Neural progenitor cell (in vitro differentiated cells): Measurements from ENCODE around the gene PRR4.

ENCODE experiments used
- EZH2 ChIP-seq: fragments of 200-600 bp; sonication (generic); IDR thresholded peaks from 2 replicates; pipeline ENCODE4 v1.6.1; 2017; ENCODE audit warnings: antibody characterized with exemption, mild to moderate bottlenecking, moderate library complexity
- TF ChIP-seq, protein P1 (sequence below): fragments of 200-600 bp; sonication (generic); IDR thresholded peaks from 2 replicates; pipeline ENCODE4 v1.5.1; 2017; ENCODE audit warnings: antibody characterized with exemption, mild to moderate bottlenecking

DNA sequence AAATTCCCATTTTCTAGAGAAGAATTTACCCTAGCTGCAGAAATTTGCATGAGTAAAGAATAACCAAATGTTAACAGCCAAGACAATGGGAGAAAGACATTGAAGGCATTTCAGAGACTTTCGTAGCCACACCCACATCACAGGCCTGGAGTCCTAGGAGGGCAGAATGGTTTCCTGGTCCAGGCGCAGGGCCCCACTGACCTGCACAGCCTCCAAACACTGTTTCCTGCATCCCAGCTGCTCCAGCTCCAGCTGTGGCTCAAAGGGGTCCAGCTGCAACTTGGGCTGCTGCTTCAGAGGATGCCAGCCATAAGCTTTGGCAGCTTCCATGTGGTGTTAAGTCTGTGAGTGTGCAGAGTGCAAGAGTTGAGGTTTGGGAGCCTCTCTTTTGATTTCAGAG lies 6.5 kb upstream of the PRR4 start:
- TF ChIP-seq, protein P1, sequence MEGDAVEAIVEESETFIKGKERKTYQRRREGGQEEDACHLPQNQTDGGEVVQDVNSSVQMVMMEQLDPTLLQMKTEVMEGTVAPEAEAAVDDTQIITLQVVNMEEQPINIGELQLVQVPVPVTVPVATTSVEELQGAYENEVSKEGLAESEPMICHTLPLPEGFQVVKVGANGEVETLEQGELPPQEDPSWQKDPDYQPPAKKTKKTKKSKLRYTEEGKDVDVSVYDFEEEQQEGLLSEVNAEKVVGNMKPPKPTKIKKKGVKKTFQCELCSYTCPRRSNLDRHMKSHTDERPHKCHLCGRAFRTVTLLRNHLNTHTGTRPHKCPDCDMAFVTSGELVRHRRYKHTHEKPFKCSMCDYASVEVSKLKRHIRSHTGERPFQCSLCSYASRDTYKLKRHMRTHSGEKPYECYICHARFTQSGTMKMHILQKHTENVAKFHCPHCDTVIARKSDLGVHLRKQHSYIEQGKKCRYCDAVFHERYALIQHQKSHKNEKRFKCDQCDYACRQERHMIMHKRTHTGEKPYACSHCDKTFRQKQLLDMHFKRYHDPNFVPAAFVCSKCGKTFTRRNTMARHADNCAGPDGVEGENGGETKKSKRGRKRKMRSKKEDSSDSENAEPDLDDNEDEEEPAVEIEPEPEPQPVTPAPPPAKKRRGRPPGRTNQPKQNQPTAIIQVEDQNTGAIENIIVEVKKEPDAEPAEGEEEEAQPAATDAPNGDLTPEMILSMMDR, result no peak
- TF ChIP-seq EZH2, result no peak
